OCI-LY7 (cell line): ENCODE data around the gene COL4A3. TPM values are rescaled to one million over a fixed set of nuclear protein-coding genes. Genes with fewer than 3 reads are reported as not detected.

Experiments
- BruUV-seq: library from RNA; stranded (reverse); fragments of 400-500 nt; replicated peaks from 2 replicates; lab custom pipeline; 2021; lab: Mats Ljungman, UMichigan
- CTCF ChIA-PET: fragments of 300-600 bp; sonication (Branson Sonifier 250); formaldehyde crosslinking; loops from one replicate; lab custom pipeline; 2022; ENCODE audit warnings: antibody characterized with exemption; ENCODE audit not compliant: unreplicated experiment; lab: Charles Lee
- POLR2A ChIA-PET: fragments of 300-600 bp; sonication (Branson Sonifier 250); formaldehyde crosslinking; loops from one replicate; lab custom pipeline; 2022; ENCODE audit warnings: antibody characterized with exemption; lab: Charles Lee
- DNase-seq: peaks from one replicate; pipeline ENCODE4 v3.0.0-alpha.2; 2015; ENCODE audit warnings: low spot score
- H2AFZ ChIP-seq: fragments of 200-600 bp; sonication (generic), shearing (Covaris generic); 2 replicates; pipeline ENCODE4 v1.6.1; 2014; ENCODE audit warnings: mild to moderate bottlenecking, antibody characterized with exemption, low read length, moderate library complexity
- H3K27ac ChIP-seq: fragments of 200-600 bp; sonication (generic); 2 replicates; pipeline ENCODE4 v1.5.1; 2014; ENCODE audit warnings: mixed run types, low read depth, mild to moderate bottlenecking, moderate library complexity, low read length, inconsistent platforms; ENCODE audit not compliant: poor library complexity, severe bottlenecking
- H3K36me3 ChIP-seq: fragments of 200-600 bp; sonication (generic); 2 replicates; pipeline ENCODE4 v1.6.1; 2014; ENCODE audit warnings: mild to moderate bottlenecking, antibody characterized with exemption, low read length, moderate library complexity, mixed read lengths; ENCODE audit not compliant: insufficient read depth
- H3K4me1 ChIP-seq: fragments of 200-600 bp; sonication (generic); 2 replicates; pipeline ENCODE4 v1.5.1; 2014; ENCODE audit warnings: mild to moderate bottlenecking, low read length; ENCODE audit not compliant: insufficient read depth, poor library complexity, severe bottlenecking
- H3K4me2 ChIP-seq: fragments of 200-600 bp; sonication (generic); 2 replicates; pipeline ENCODE4 v1.6.1; 2014; ENCODE audit warnings: mild to moderate bottlenecking, low read length
- H3K4me3 ChIP-seq: fragments of 200-600 bp; sonication (generic); 2 replicates; pipeline ENCODE4 v1.5.1; 2014; ENCODE audit warnings: mild to moderate bottlenecking, low read depth, low read length; ENCODE audit not compliant: poor library complexity, severe bottlenecking
- H3K79me2 ChIP-seq: fragments of 200-600 bp; sonication (generic); 2 replicates; pipeline ENCODE4 v1.6.1; 2016; ENCODE audit warnings: low read depth, mild to moderate bottlenecking, low read length, moderate library complexity, mixed read lengths; ENCODE audit not compliant: insufficient read depth
- H3K9me2 ChIP-seq: fragments of 200-600 bp; sonication (generic); 2 replicates; pipeline ENCODE4 v1.6.1; 2016; ENCODE audit warnings: mild to moderate bottlenecking, low read length, mixed read lengths; ENCODE audit not compliant: insufficient read depth
- H3K9me3 ChIP-seq: fragments of 200-600 bp; sonication (generic); 2 replicates; pipeline ENCODE4 v1.6.1; 2014; ENCODE audit warnings: mild to moderate bottlenecking, mixed run types, low read length, mixed read lengths
- H4K20me1 ChIP-seq: fragments of 200-600 bp; sonication (generic); 2 replicates; pipeline ENCODE4 v1.6.1; 2014; ENCODE audit warnings: mild to moderate bottlenecking, antibody characterized with exemption, low read length, moderate library complexity, mixed read lengths; ENCODE audit not compliant: insufficient read depth
- EZH2phosphoT487 ChIP-seq: fragments of 200-600 bp; sonication (generic); IDR thresholded peaks from 2 replicates; pipeline ENCODE4 v1.6.1; 2018; ENCODE audit warnings: low read depth, borderline replicate concordance, mild to moderate bottlenecking, mixed run types, antibody characterized with exemption, low read length, moderate library complexity, mixed read lengths
- intact Hi-C: fragments of 100-400 bp; cut with micrococcal nuclease; formaldehyde crosslinking; loops from one replicate; pipeline ENCODE4 v1.10.0; 2022; ENCODE audit not compliant: unreplicated experiment
- total RNA-seq, 2 experiments: library from RNA; depleted of rRNA in 1 of 2; stranded (reverse); fragments of >200 nt in 1 of 2; shearing (Covaris generic) in 1 of 2; gene quantifications; 2 replicates each; pipeline ENCODE4 v1.2.3, GENCODE V29; 2014 to 2022
- TF ChIP-seq, protein P1 (sequence below): fragments of 200-600 bp; sonication (generic); conservative IDR thresholded peaks from 2 replicates; pipeline ENCODE4 v1.5.1; 2014; ENCODE audit warnings: mild to moderate bottlenecking, antibody characterized with exemption, low read length, moderate library complexity, mixed read lengths

Gene COL4A3
- total RNA-seq, 2 experiments from 2014 or later, result 0.06 to 10.9 TPM

DNA sequence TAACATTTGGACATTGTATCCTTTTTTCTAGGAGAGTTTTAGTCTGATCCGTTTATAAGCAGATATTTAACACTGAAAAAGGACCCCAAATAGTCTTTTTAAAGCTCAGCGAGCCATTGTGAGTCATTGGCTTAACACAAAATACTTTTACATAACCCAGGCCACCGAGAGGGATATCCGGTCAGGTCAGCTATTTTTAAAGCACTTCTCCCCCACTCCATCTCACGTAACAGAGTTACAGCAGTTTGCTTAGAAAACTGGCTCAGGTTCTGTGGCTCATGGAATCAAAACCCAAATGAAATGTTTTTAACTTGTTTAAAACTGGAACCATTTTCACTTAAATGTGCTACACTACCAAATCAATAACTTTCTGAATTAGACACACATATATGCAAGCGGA lies 23.9 kb downstream of the COL4A3 start:
- H3K27ac ChIP-seq, result no peak overlapping the region
- H3K9me2 ChIP-seq, result no peaks in the 10 kb centered on the region
- H3K4me3 ChIP-seq, result no peak overlapping the region
- intact Hi-C loops, result no loop called here
- no peaks in the 10 kb centered on the region for H4K20me1 ChIP-seq
- H3K9me3 ChIP-seq, result no peaks in the 10 kb centered on the region
- no peak overlapping the region for H2AFZ ChIP-seq
- ChIA-PET POLR2A (interaction anchor here (1.3 kb wide), 1 partner anchor 7 kb away, joined by 3 read pairs; no protein-coding TSS in a partner anchor), CTCF (no interaction called here)
- no TSS peak for BruUV-seq
- no peaks in the 10 kb centered on the region for H3K79me2 ChIP-seq
- no peak for DNase-seq
- TF ChIP-seq EZH2phosphoT487, result no peak
- TF ChIP-seq, protein P1, sequence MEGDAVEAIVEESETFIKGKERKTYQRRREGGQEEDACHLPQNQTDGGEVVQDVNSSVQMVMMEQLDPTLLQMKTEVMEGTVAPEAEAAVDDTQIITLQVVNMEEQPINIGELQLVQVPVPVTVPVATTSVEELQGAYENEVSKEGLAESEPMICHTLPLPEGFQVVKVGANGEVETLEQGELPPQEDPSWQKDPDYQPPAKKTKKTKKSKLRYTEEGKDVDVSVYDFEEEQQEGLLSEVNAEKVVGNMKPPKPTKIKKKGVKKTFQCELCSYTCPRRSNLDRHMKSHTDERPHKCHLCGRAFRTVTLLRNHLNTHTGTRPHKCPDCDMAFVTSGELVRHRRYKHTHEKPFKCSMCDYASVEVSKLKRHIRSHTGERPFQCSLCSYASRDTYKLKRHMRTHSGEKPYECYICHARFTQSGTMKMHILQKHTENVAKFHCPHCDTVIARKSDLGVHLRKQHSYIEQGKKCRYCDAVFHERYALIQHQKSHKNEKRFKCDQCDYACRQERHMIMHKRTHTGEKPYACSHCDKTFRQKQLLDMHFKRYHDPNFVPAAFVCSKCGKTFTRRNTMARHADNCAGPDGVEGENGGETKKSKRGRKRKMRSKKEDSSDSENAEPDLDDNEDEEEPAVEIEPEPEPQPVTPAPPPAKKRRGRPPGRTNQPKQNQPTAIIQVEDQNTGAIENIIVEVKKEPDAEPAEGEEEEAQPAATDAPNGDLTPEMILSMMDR, result no peak
- no peak overlapping the region for H3K4me2 ChIP-seq
- no peaks in the 10 kb centered on the region for H3K36me3 ChIP-seq
- H3K4me1 ChIP-seq, result no peaks in the 10 kb centered on the region

DNA sequence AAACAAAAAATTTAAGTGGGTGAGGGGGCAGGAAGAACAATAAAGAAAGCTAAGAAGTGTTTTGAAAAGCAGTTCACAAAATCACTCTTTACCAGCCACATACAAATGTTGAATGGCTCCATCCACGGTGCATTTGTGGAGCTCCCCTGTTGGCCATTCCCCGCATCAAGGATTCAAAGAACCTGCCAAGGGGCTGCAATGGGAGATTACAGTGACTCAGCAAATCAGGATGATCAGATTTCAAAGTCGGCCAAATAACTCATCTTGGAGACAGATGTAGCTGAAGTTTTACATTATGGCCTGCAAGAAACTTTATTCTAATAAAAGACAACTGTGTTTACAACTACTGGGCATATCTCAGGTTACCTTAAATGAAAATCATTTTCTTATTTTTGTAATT lies 26.9 kb downstream of the COL4A3 start:
- CTCF ChIA-PET, result no interaction called here
- Histone ChIP-seq H3K9me2 (no peaks in the 10 kb centered on the region), H3K79me2 (no peaks in the 10 kb centered on the region), H3K9me3 (no peaks in the 10 kb centered on the region), H2AFZ (no peak overlapping the region), H3K4me1 (no peaks in the 10 kb centered on the region), H4K20me1 (no peaks in the 10 kb centered on the region), H3K36me3 (no peaks in the 10 kb centered on the region), H3K4me2 (no peak overlapping the region), H3K27ac (no peak overlapping the region), H3K4me3 (no peak overlapping the region)
- no peak for TF ChIP-seq EZH2phosphoT487
- TF ChIP-seq, protein P1, result no peak
- intact Hi-C loops, result no loop called here
- no TSS peak for BruUV-seq
- POLR2A ChIA-PET, result interaction anchor here (0.7 kb wide), 1 partner anchor 276 kb away, joined by 4 read pairs; no protein-coding TSS in a partner anchor
- DNase-seq, result no peak

DNA sequence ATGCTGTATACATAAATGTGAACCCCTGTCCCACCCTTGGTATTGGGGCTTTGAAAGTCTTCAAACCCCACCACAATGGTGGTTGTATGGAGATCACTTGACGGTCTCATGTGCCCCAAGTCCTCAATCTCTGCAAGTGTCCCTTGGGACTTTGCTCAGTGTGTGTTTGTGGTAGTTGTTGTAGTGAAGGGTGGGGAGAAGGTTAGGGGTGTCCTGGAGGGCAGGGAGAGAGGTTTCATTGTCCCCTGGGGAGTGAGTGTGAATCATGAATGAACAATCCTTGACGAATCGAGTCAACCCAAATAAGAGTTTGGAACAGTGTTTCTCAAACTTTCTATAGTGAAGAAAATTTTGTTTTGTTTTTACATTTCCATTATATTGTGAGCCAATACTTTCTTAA lies 28.1 kb downstream of the COL4A3 start:
- H3K79me2 ChIP-seq, result no peaks in the 10 kb centered on the region
- no peak overlapping the region for H2AFZ ChIP-seq
- BruUV-seq, result no TSS peak
- no peak overlapping the region for H3K4me3 ChIP-seq
- ChIA-PET CTCF (no interaction called here), POLR2A (interaction anchor here (0.6 kb wide), 1 partner anchor 378 kb away, joined by 3 read pairs; no protein-coding TSS in a partner anchor)
- H3K36me3 ChIP-seq, result no peaks in the 10 kb centered on the region
- no peak for DNase-seq
- H3K4me1 ChIP-seq, result no peaks in the 10 kb centered on the region
- H3K27ac ChIP-seq, result no peak overlapping the region
- no peaks in the 10 kb centered on the region for H3K9me2 ChIP-seq
- intact Hi-C loops, result no loop called here
- no peak overlapping the region for H3K4me2 ChIP-seq
- TF ChIP-seq, protein P1, result no peak
- no peak for TF ChIP-seq EZH2phosphoT487
- H4K20me1 ChIP-seq, result no peaks in the 10 kb centered on the region
- no peaks in the 10 kb centered on the region for H3K9me3 ChIP-seq
